ENCODE results near the gene PHF8. TPM values are rescaled to one million over a fixed set of nuclear protein-coding genes. Genes with fewer than 3 reads are reported as not detected.
A peak's percentile ranks its signal among the peaks of the same experiment; 100 is the strongest.

Gene PHF8
- polyA plus RNA-seq, 3 donors: 10.5 to 20.3 (median 11.9) TPM

DNA sequence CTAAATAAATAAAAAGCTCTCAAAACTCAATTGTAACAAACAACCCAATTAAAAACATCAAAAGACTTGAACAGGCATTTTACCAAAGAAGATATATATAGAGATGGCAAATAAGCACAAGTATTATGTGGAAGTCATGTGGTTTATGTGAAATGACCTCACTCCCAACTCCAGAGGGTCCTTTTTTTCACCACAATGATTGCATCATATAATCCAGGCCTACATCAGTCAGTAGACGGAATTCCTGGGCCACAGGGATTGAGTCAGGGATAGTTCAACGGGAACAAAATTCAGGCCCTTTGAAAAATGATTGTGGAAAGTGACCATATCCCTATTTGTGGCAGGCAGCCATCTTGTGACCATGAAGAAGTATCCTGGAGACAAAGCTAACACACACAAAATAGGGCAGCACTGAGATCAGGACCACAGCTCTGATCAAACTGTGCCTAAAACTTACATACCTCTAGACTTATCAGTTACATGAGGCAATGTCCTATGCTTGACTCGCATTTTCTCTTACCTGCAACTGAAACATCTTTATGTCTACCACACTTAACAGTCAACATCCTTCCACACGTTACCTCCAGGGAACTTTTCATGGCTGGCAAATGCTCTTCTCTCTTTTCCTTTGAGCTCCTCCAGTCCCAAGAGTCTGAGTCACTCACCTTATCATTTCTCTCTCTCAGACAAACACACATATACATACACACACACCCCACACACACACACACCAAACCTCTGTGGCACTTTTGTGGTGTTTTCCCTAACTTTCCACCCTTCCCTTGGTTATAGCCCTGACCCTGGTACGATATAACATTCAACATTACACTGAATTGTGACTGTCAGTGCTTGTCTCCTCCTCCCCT, 113.5 kb downstream of the PHF8 start:
- H2AFZ ChIP-seq (ENCODE audit: insufficient read depth, low read depth, low read length, poor library complexity, severe bottlenecking): no peak overlapping the region
- H3K27me3 Mint-ChIP-seq (ENCODE audit: low read depth in 3 of 3): no peaks in the 10 kb centered on the region
- no peak overlapping the region for H3K27ac ChIP-seq (ENCODE audit: low read depth in 1 of 2, low read length in 2 of 2)
- 100% methylated on average over 2 of the region's 5 CpGs for WGBS (ENCODE audit: insufficient coverage)
- H3K79me2 ChIP-seq (ENCODE audit: insufficient read depth, low read length): no peaks in the 10 kb centered on the region
- H3K4me3 Mint-ChIP-seq: no peak overlapping the region
- intact Hi-C loops (cut with micrococcal nuclease): no loop called here
- no peak overlapping the region for H3K4me2 ChIP-seq (replicated peaks; ENCODE audit: extremely low read depth, low read length, poor library complexity, severe bottlenecking)
- no peak overlapping the region for H3K4me3 ChIP-seq (replicated peaks in 1 of 3; ENCODE audit: low read depth in 2 of 3, low read length in 3 of 3)
- peak overlapping the region in 2 of 7 donors; percentile 39 to 68 for H3K27ac Mint-ChIP-seq
- H3K27me3 ChIP-seq (ENCODE audit: control insufficient read depth in 2 of 2, insufficient read depth in 2 of 2, low read length in 2 of 2): no peaks in the 10 kb centered on the region
- no peaks in the 10 kb centered on the region for H4K20me1 ChIP-seq (ENCODE audit: insufficient read depth, low read length)
- H3K4me1 Mint-ChIP-seq: peaks cover 4% of the 10 kb centered on the region
- H3K36me3 ChIP-seq (replicated peaks in 1 of 2; ENCODE audit: control insufficient read depth in 1 of 2, insufficient read depth in 2 of 2, low read length in 2 of 2): no peaks in the 10 kb centered on the region
- H3K36me3 Mint-ChIP-seq: peaks cover 0 to 6% of the 10 kb centered on the region in 2 donors
- TF ChIP-seq, protein P1, sequence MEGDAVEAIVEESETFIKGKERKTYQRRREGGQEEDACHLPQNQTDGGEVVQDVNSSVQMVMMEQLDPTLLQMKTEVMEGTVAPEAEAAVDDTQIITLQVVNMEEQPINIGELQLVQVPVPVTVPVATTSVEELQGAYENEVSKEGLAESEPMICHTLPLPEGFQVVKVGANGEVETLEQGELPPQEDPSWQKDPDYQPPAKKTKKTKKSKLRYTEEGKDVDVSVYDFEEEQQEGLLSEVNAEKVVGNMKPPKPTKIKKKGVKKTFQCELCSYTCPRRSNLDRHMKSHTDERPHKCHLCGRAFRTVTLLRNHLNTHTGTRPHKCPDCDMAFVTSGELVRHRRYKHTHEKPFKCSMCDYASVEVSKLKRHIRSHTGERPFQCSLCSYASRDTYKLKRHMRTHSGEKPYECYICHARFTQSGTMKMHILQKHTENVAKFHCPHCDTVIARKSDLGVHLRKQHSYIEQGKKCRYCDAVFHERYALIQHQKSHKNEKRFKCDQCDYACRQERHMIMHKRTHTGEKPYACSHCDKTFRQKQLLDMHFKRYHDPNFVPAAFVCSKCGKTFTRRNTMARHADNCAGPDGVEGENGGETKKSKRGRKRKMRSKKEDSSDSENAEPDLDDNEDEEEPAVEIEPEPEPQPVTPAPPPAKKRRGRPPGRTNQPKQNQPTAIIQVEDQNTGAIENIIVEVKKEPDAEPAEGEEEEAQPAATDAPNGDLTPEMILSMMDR (IDR thresholded peaks at IDR 0.05): no peak
- peaks cover 0 to 2% (median 0%) of the 10 kb centered on the region in 7 donors for H3K9me3 Mint-ChIP-seq
- no peaks in the 10 kb centered on the region for H3K4me1 ChIP-seq (ENCODE audit: control insufficient read depth in 1 of 2, insufficient read depth in 2 of 2, low read length in 2 of 2)
- H3K9me3 ChIP-seq (replicated peaks in 1 of 2; ENCODE audit: control insufficient read depth in 1 of 2, insufficient read depth in 1 of 2, low read length in 2 of 2): no peaks in the 10 kb centered on the region
- H3K9ac ChIP-seq (ENCODE audit: insufficient read depth, low read length, poor library complexity, severe bottlenecking): no peak overlapping the region
- DNase-seq: no peak

DNA sequence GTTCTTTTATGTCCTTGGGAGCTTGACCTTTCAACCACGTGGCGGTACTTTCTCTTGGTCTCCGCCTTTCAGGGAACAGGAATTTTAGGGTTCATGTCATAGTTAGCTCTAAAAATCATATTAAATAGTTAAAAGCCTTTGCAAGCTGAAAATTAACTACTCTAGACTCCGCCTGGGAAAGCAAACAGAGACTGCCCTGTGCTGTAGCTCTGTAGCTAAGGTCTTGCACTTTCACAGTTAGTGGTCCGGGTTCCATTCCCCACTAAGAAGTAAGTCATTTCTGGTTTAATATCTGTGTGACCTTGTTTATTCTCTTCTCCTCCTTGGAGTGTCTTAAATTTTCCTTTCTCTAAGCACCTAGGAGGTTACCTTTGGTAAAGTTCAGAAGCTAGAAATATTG, 118.2 kb downstream of the PHF8 start:
- no peak overlapping the region for H3K9ac ChIP-seq (ENCODE audit: insufficient read depth, low read length, poor library complexity, severe bottlenecking)
- H2AFZ ChIP-seq (ENCODE audit: insufficient read depth, low read depth, low read length, poor library complexity, severe bottlenecking): no peak overlapping the region
- H4K20me1 ChIP-seq (ENCODE audit: insufficient read depth, low read length): no peaks in the 10 kb centered on the region
- Mint-ChIP-seq H3K27me3 (ENCODE audit: low read depth in 3 of 3) (peaks cover 0 to 3% (median 0%) of the 10 kb centered on the region in 3 donors), H3K9me3 (peaks cover 0 to 2% (median 0%) of the 10 kb centered on the region in 7 donors), H3K4me1 (peaks cover 4% of the 10 kb centered on the region), H3K36me3 (no peaks in the 10 kb centered on the region), H3K27ac (no peak overlapping the region), H3K4me3 (no peak overlapping the region)
- WGBS (ENCODE audit: insufficient coverage): no CpG with 5 or more reads among the region's 5 CpGs
- no peak overlapping the region for H3K4me3 ChIP-seq (replicated peaks in 1 of 3; ENCODE audit: low read depth in 2 of 3, low read length in 3 of 3)
- H3K36me3 ChIP-seq (replicated peaks in 1 of 2; ENCODE audit: control insufficient read depth in 1 of 2, insufficient read depth in 2 of 2, low read length in 2 of 2): no peaks in the 10 kb centered on the region
- H3K9me3 ChIP-seq (replicated peaks in 1 of 2; ENCODE audit: control insufficient read depth in 1 of 2, insufficient read depth in 1 of 2, low read length in 2 of 2): no peaks in the 10 kb centered on the region
- H3K27me3 ChIP-seq (ENCODE audit: control insufficient read depth in 2 of 2, insufficient read depth in 2 of 2, low read length in 2 of 2): no peaks in the 10 kb centered on the region
- intact Hi-C loops (cut with micrococcal nuclease): no loop called here
- H3K4me1 ChIP-seq (ENCODE audit: control insufficient read depth in 1 of 2, insufficient read depth in 2 of 2, low read length in 2 of 2): no peaks in the 10 kb centered on the region
- H3K79me2 ChIP-seq (ENCODE audit: insufficient read depth, low read length): no peaks in the 10 kb centered on the region
- TF ChIP-seq, protein P1 (IDR thresholded peaks at IDR 0.05): no peak
- no peak overlapping the region for H3K4me2 ChIP-seq (replicated peaks; ENCODE audit: extremely low read depth, low read length, poor library complexity, severe bottlenecking)
- no peak overlapping the region for H3K27ac ChIP-seq (ENCODE audit: low read depth in 1 of 2, low read length in 2 of 2)
- DNase-seq: no peak

Data from CD14-positive monocyte (primary cell).